ENCODE measurements around the gene POU3F1.

GRCh38 chr1:38071312-38072256 is 25.0 kb upstream of the POU3F1 start:
- TF ChIP-seq, protein P1, sequence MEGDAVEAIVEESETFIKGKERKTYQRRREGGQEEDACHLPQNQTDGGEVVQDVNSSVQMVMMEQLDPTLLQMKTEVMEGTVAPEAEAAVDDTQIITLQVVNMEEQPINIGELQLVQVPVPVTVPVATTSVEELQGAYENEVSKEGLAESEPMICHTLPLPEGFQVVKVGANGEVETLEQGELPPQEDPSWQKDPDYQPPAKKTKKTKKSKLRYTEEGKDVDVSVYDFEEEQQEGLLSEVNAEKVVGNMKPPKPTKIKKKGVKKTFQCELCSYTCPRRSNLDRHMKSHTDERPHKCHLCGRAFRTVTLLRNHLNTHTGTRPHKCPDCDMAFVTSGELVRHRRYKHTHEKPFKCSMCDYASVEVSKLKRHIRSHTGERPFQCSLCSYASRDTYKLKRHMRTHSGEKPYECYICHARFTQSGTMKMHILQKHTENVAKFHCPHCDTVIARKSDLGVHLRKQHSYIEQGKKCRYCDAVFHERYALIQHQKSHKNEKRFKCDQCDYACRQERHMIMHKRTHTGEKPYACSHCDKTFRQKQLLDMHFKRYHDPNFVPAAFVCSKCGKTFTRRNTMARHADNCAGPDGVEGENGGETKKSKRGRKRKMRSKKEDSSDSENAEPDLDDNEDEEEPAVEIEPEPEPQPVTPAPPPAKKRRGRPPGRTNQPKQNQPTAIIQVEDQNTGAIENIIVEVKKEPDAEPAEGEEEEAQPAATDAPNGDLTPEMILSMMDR (IDR thresholded peaks at IDR 0.05 in 8 of 11, conservative IDR thresholded peaks at IDR 0.05 in 3 of 11) = no peak
- no peak for TF ChIP-seq POLR2A (IDR thresholded peaks at IDR 0.05)

Data from spleen (tissue), 7 donors.